Left colon (tissue), 2 donors: ENCODE measurements around the gene PTPRD. TPM values are rescaled to one million over a fixed set of nuclear protein-coding genes. Genes with fewer than 3 reads are reported as not detected.
A peak's percentile ranks its signal among the peaks of the same experiment; 100 is the strongest.
"Not testable (repeated sequence)": the region's sequence is repeated elsewhere in the genome, so short reads cannot be mapped to it uniquely, and the experiment has no call there.

Experiments
- ATAC-seq: fragments of 200-7000 bp; cut with Tn5 transposase; one replicate; pipeline ENCODE4 v1.9.1; 2020; ENCODE audit warnings: mild to moderate bottlenecking, moderate library complexity
- DNase-seq, 2 donors: peaks; one replicate each; pipeline ENCODE4 v3.0.0-alpha.2; 2020
- intact Hi-C, 2 donors: fragments of 100-400 bp; cut with DNase I in 1 of 2; cut with micrococcal nuclease in 1 of 2; formaldehyde crosslinking; loops; one replicate each; pipeline versions ENCODE4 v1.11.2 to v1.14.0; 2022; cut with DNase I, micrococcal nuclease
- total RNA-seq, 2 donors: library from RNA; stranded (reverse); fragmentation: NEBNext Ultra II Directional; extraction: Animal tissue kit (Norgen Biotek cat#: 25700); gene quantifications; one replicate each; pipeline ENCODE4 v1.2.1, GENCODE V29; 2021
- donor health status: DM: no; HTN: no; CAD: no.
- donor health status: DM: yes; HTN: yes; CAD: no.

PTPRD gene
- total RNA-seq, 2 donors from 2014 or later, result 95.1 to 107 TPM

GRCh38 chr9:9522406-9522805 lies 1090.4 kb downstream of the PTPRD start:
- intact Hi-C loops, result no loop called here
- no peak for ATAC-seq
- no peak for DNase-seq

GRCh38 chr9:9521033-9521779 lies 1091.6 kb downstream of the PTPRD start:
- ATAC-seq, result no peak
- DNase-seq, result no peak
- intact Hi-C loops, result no loop called here

GRCh38 chr9:9504869-9505268 lies 1107.9 kb downstream of the PTPRD start:
- no peak for DNase-seq
- peak; percentile 43 for ATAC-seq
- intact Hi-C loops, result no loop called here

- no peak for ATAC-seq
- DNase-seq, result no peak
- intact Hi-C loops, result no loop called here
These were observed 1113.3 kb downstream of the PTPRD start for GRCh38 chr9:9499546-9499945.

- intact Hi-C loops, result no loop called here
- ATAC-seq (no peak), DNase-seq (no peak)
These were observed 1114.0 kb downstream of the PTPRD start for GRCh38 chr9:9498846-9499245.

- peak; percentile 85 for ATAC-seq
- no peak for DNase-seq
- intact Hi-C loops, result no loop called here
These were observed 1114.7 kb downstream of the PTPRD start for GRCh38 chr9:9498128-9498527.

- ATAC-seq (no peak), DNase-seq (no peak)
- intact Hi-C loops, result no loop called here
These were observed 1118.5 kb downstream of the PTPRD start for GRCh38 chr9:9494336-9494735.

- DNase-seq, result no peak
- ATAC-seq, result peak; percentile 80
- intact Hi-C loops, result no loop called here
These were observed 1120.3 kb downstream of the PTPRD start for GRCh38 chr9:9492506-9492905.

- no peak for DNase-seq
- no peak for ATAC-seq
- intact Hi-C loops, result no loop called here
These were observed 1123.6 kb downstream of the PTPRD start for GRCh38 chr9:9489183-9489582.

- DNase-seq (no peak), ATAC-seq (no peak)
- intact Hi-C loops, result no loop called here
These were observed 1129.6 kb downstream of the PTPRD start for GRCh38 chr9:9483175-9483574.

GRCh38 chr9:9478741-9479140 lies 1134.1 kb downstream of the PTPRD start:
- no peak for ATAC-seq

GRCh38 chr9:9469271-9469670 lies 1143.5 kb downstream of the PTPRD start:
- no peak for ATAC-seq
- no peak for DNase-seq
- intact Hi-C loops, result no loop called here

More at GRCh38 chr9:9478741-9479140, 1134.1 kb downstream of the PTPRD start:
- no peak for DNase-seq
- intact Hi-C loops, result no loop called here

GRCh38 chr9:9441874-9442273 lies 1170.9 kb downstream of the PTPRD start:
- DNase-seq, intact Hi-C loops, ATAC-seq: not testable (repeated sequence)

- no peak for ATAC-seq
- intact Hi-C loops, result no loop called here
- no peak for DNase-seq
These were observed 1175.2 kb downstream of the PTPRD start for GRCh38 chr9:9437641-9438040.

- ATAC-seq, result not testable (repeated sequence)
These were observed 1186.3 kb downstream of the PTPRD start for GRCh38 chr9:9426454-9426853.

GRCh38 chr9:9412241-9412640 lies 1200.6 kb downstream of the PTPRD start:
- intact Hi-C loops, result no loop called here
- no peak for DNase-seq
- no peak for ATAC-seq

More at GRCh38 chr9:9426454-9426853, 1186.3 kb downstream of the PTPRD start:
- intact Hi-C loops, DNase-seq: not testable (repeated sequence)

GRCh38 chr9:9410736-9411135 lies 1202.1 kb downstream of the PTPRD start:
- ATAC-seq, result no peak
- DNase-seq, result no peak
- intact Hi-C loops, result no loop called here

- ATAC-seq, result no peak
- intact Hi-C loops, result no loop called here
- DNase-seq, result no peak
These were observed 1212.8 kb downstream of the PTPRD start for GRCh38 chr9:9399982-9400381.

GRCh38 chr9:9396518-9396917 lies 1216.3 kb downstream of the PTPRD start:
- intact Hi-C loops, result no loop called here
- ATAC-seq (no peak), DNase-seq (no peak)

- ATAC-seq, result no peak
- intact Hi-C loops, result no loop called here
- no peak for DNase-seq
These were observed 1217.3 kb downstream of the PTPRD start for GRCh38 chr9:9395539-9395938.

- peak; percentile 99 for ATAC-seq
- peak; percentile 29 to 39 for DNase-seq
- intact Hi-C loops, result no loop called here
These were observed 1220.0 kb downstream of the PTPRD start for GRCh38 chr9:9392755-9393154.
